Loucy (cell line): ENCODE results near the gene PTPRT.

Experiments used
- CTCF ChIP-seq: fragments of 200-600 bp; sonication (generic); conservative IDR thresholded peaks from 2 replicates; pipeline ENCODE4 v1.5.1; 2014; ENCODE audit warnings: mild to moderate bottlenecking, antibody characterized with exemption, low read length
- EZH2phosphoT487 ChIP-seq: fragments of 200-600 bp; IDR thresholded peaks from 2 replicates; pipeline ENCODE4 v1.6.1; 2018; ENCODE audit warnings: antibody characterized with exemption, mild to moderate bottlenecking, moderate library complexity, borderline replicate concordance

DNA sequence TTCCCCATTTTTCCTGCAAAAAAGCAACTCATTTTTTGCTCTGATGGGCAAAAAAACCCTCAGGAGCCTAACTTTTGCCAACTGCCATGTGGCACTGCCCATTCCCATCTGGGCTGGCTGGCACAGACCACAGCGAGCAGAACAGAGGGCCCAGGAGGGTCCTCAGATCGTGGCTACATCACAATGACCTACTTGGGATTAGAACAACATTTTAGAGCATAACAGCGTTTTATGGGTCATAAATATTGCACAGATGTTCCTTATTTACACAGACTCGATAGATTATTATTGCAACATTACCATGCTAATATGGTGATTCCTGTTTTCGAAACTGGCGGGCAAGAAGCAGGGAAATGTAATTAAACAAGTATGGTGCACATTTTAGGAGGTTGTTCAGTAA is 28.0 kb downstream of the PTPRT start:
- TF ChIP-seq CTCF (no peak), EZH2phosphoT487 (no peak)
